Right cardiac atrium (tissue), 5 donors: ENCODE data around the gene SLIT3. TPM values are rescaled to one million over a fixed set of nuclear protein-coding genes. Genes with fewer than 3 reads are reported as not detected.

Source experiments
- ATAC-seq, 2 donors: fragments of 200-7000 bp; cut with Tn5 transposase; one replicate each; pipeline versions ENCODE4 v1.8.0 to v1.9.1; 2020; ENCODE audit warnings: moderate library complexity in 2 of 2, mild to moderate bottlenecking in 1 of 2
- DNase-seq, 3 donors: peaks; one replicate each; pipeline ENCODE4 v3.0.0-alpha.2; 2020
- H3K27ac ChIP-seq: one replicate; pipeline ENCODE4 v1.5.1; 2013; ENCODE audit warnings: mild to moderate bottlenecking, low read length, control low read depth, moderate library complexity
- H3K27me3 ChIP-seq: one replicate; pipeline ENCODE4 v1.6.1; 2013; ENCODE audit not compliant: control insufficient read depth, insufficient read depth
- H3K4me1 ChIP-seq: one replicate; pipeline ENCODE4 v1.6.1; 2013; ENCODE audit warnings: low read length; ENCODE audit not compliant: control insufficient read depth, insufficient read depth
- H3K4me3 ChIP-seq: one replicate; pipeline ENCODE4 v1.5.1; 2013; ENCODE audit warnings: low read length, control low read depth
- H3K9me3 ChIP-seq: one replicate; pipeline ENCODE4 v1.6.1; 2013; ENCODE audit warnings: low read length; ENCODE audit not compliant: control insufficient read depth
- WGBS: extraction: QIAGEN DNeasy Blood & Tissue Kit; methylation state at CpG from one replicate; pipeline ENCODE4 v1.1.7; 2013; 5-methylcytosine and 5-hydroxymethylcytosine counted together
- intact Hi-C, 4 donors: fragments of 100-400 bp; cut with DNase I; formaldehyde crosslinking; loops; one replicate each; pipeline versions ENCODE4 v1.11.0 to v1.14.0; 2022 to 2023
- polyA plus RNA-seq: library from polyadenylated mRNA; stranded (reverse); fragments of 200-250 nt; gene quantifications from one replicate; pipeline ENCODE4 v1.2.3, GENCODE V29; 2013
- total RNA-seq, 4 donors: library from RNA; stranded (reverse); fragmentation: NEBNext Ultra II Directional; extraction: Animal tissue kit (Norgen Biotek cat#: 25700); gene quantifications; one replicate each; pipeline ENCODE4 v1.2.1, GENCODE V29; 2021
- donor health status: healthy with polysubstance abuse.
- donor health status: DM: no; HTN: yes; CAD: no.
- donor health status: DM: no; HTN: no; CAD: no.
- donor health status: DM: no; HTN: yes; CAD: no; lungs with severe emphysema.
- donor health status: DM: yes; HTN: yes; CAD: no.

The SLIT3 gene
- total and polyA plus RNA-seq, 5 donors = 32.9 to 188 (median 109) TPM

- intact Hi-C loops = no loop called here
- no peaks in the 10 kb centered on the region for H3K4me1 ChIP-seq
- H3K27me3 ChIP-seq = no peaks in the 10 kb centered on the region
- H3K27ac ChIP-seq = no peak overlapping the region
- 71% methylated on average over 5 of the region's 5 CpGs for WGBS
- no peak for DNase-seq
- H3K4me3 ChIP-seq = no peak overlapping the region
- no peak for ATAC-seq
- H3K9me3 ChIP-seq = no peaks in the 10 kb centered on the region
These were observed 123.9 kb downstream of the SLIT3 start for GRCh38 chr5:169176709-169177694.

- Histone ChIP-seq H3K4me3 (no peak overlapping the region), H3K27me3 (no peaks in the 10 kb centered on the region), H3K9me3 (no peaks in the 10 kb centered on the region), H3K4me1 (no peaks in the 10 kb centered on the region), H3K27ac (no peak overlapping the region)
- intact Hi-C loops = no loop called here
- ATAC-seq = no peak
- 84% methylated on average over 3 of the region's 3 CpGs for WGBS
- DNase-seq = no peak
These were observed 125.2 kb downstream of the SLIT3 start for GRCh38 chr5:169175733-169176132.

GRCh38 chr5:169174923-169175322, 126.0 kb downstream of the SLIT3 start:
- no peak for DNase-seq
- 88% methylated on average over 1 of the region's 1 CpG for WGBS
- Histone ChIP-seq H3K4me1 (no peaks in the 10 kb centered on the region), H3K4me3 (no peak overlapping the region), H3K27me3 (no peaks in the 10 kb centered on the region), H3K9me3 (no peaks in the 10 kb centered on the region), H3K27ac (no peak overlapping the region)
- no peak for ATAC-seq
- intact Hi-C loops = no loop called here

- Histone ChIP-seq H3K27me3 (no peaks in the 10 kb centered on the region), H3K4me3 (no peak overlapping the region), H3K4me1 (no peaks in the 10 kb centered on the region), H3K27ac (no peak overlapping the region), H3K9me3 (no peaks in the 10 kb centered on the region)
- no peak for DNase-seq
- no peak for ATAC-seq
- intact Hi-C loops = no loop called here
- WGBS = 76% methylated on average over 6 of the region's 6 CpGs
These were observed 127.6 kb downstream of the SLIT3 start for GRCh38 chr5:169173372-169173771.

GRCh38 chr5:169171515-169171914, 129.4 kb downstream of the SLIT3 start:
- Histone ChIP-seq H3K27ac (no peak overlapping the region), H3K9me3 (no peaks in the 10 kb centered on the region)
- 49% methylated on average over 2 of the region's 2 CpGs for WGBS

GRCh38 chr5:169169783-169170182, 131.2 kb downstream of the SLIT3 start:
- no peak for DNase-seq
- 74% methylated on average over 4 of the region's 4 CpGs for WGBS
- Histone ChIP-seq H3K4me1 (peaks cover 2% of the 10 kb centered on the region), H3K9me3 (no peaks in the 10 kb centered on the region), H3K27ac (no peak overlapping the region), H3K27me3 (no peaks in the 10 kb centered on the region), H3K4me3 (no peak overlapping the region)
- intact Hi-C loops = loop anchor here in 1 of 4 donors (10.0 kb wide), 1 partner anchor 175 kb away; no protein-coding TSS in a partner anchor
- no peak for ATAC-seq

More at GRCh38 chr5:169171515-169171914, 129.4 kb downstream of the SLIT3 start:
- Histone ChIP-seq H3K4me3 (no peak overlapping the region), H3K4me1 (no peaks in the 10 kb centered on the region), H3K27me3 (no peaks in the 10 kb centered on the region)
- intact Hi-C loops = no loop called here
- DNase-seq (no peak), ATAC-seq (no peak)

DNA sequence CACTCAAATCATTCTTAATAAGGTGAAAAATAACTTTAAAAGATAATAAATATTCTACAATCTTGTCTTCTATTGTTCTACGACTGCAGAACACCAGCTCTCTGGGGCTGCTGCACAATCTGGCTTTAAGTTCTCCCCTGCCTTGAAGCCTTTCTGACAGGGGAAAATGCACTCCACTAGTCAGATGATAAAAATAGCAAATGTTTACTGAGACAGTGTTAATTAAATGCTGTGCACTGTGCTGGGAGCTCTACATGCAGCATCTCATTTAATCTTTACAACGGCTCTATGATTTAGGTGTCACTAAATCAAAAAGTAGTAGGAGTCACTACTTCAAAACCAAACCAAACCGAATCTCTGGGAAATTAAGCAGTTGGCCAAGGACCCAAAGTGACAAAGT, 132.7 kb downstream of the SLIT3 start:
- Histone ChIP-seq H3K4me1 (peaks cover 7% of the 10 kb centered on the region), H3K4me3 (no peak overlapping the region), H3K27ac (no peak overlapping the region), H3K9me3 (no peaks in the 10 kb centered on the region), H3K27me3 (no peaks in the 10 kb centered on the region)
- intact Hi-C loops = loop anchor here in 1 of 4 donors (10.0 kb wide), 1 partner anchor 173 kb away; no protein-coding TSS in a partner anchor
- ATAC-seq (no peak), DNase-seq (no peak)
- 54% methylated on average over 3 of the region's 3 CpGs for WGBS

GRCh38 chr5:169166078-169166477, 134.9 kb downstream of the SLIT3 start:
- H3K27me3 ChIP-seq = no peaks in the 10 kb centered on the region
- no peaks in the 10 kb centered on the region for H3K9me3 ChIP-seq
- WGBS = 87% methylated on average over 8 of the region's 8 CpGs
- intact Hi-C loops = loop anchor here in 1 of 4 donors (10.0 kb wide), 1 partner anchor 171 kb away; no protein-coding TSS in a partner anchor
- ATAC-seq (no peak), DNase-seq (no peak)
- peaks cover 7% of the 10 kb centered on the region for H3K4me1 ChIP-seq
- no peak overlapping the region for H3K27ac ChIP-seq
- no peak overlapping the region for H3K4me3 ChIP-seq

- Histone ChIP-seq H3K27ac (no peak overlapping the region), H3K9me3 (no peaks in the 10 kb centered on the region), H3K4me3 (no peak overlapping the region), H3K27me3 (no peaks in the 10 kb centered on the region), H3K4me1 (peaks cover 11% of the 10 kb centered on the region)
- ATAC-seq (no peak), DNase-seq (no peak)
- intact Hi-C loops = loop anchor here in 1 of 4 donors (10.0 kb wide), 1 partner anchor 170 kb away; no protein-coding TSS in a partner anchor
- WGBS = 95% methylated on average over 1 of the region's 1 CpG
These were observed 135.9 kb downstream of the SLIT3 start for GRCh38 chr5:169165052-169165451.

DNA sequence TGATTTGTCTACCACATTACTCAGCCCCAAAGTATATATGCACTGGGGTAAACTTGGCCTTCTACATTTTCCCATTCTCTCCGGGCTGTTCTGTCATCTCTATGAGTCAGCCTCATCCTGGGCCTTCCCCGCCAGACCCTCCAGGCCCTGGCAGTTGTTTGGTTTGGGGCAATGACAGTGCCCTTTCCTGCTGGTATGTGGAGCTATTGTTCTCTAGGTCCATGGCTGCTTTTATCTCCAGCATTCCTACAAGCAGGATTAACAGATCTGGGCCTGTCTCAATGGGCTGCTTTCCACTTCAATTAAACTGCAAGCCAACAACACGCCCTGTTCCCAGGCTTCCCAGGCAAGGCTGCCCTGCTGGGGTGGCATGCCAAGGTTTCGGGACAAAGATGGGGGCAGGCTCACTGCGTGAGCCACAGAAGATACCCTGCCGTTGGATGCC, 136.4 kb downstream of the SLIT3 start:
- ATAC-seq (peak; percentile 49 to 54), DNase-seq (peak; percentile 27 to 76 (median 68))
- Histone ChIP-seq H3K9me3 (no peaks in the 10 kb centered on the region), H3K4me3 (no peak overlapping the region), H3K4me1 (peaks cover 11% of the 10 kb centered on the region), H3K27ac (peak overlapping the region; percentile 31), H3K27me3 (no peaks in the 10 kb centered on the region)
- WGBS = 30% methylated on average over 6 of the region's 6 CpGs
- intact Hi-C loops = loop anchor here in 1 of 4 donors (10.0 kb wide), 1 partner anchor 170 kb away; no protein-coding TSS in a partner anchor

- Histone ChIP-seq H3K9me3 (no peaks in the 10 kb centered on the region), H3K27ac (no peak overlapping the region), H3K4me1 (peaks cover 11% of the 10 kb centered on the region), H3K4me3 (no peak overlapping the region), H3K27me3 (no peaks in the 10 kb centered on the region)
- intact Hi-C loops = loop anchor here in 1 of 4 donors (10.0 kb wide), 1 partner anchor 168 kb away; no protein-coding TSS in a partner anchor
- WGBS = 43% methylated on average over 3 of the region's 3 CpGs
- DNase-seq (no peak), ATAC-seq (no peak)
These were observed 138.5 kb downstream of the SLIT3 start for GRCh38 chr5:169162407-169162806.
